NOMO-1 treated with DMSO at 0.1 percent for 48 hours (cell line): ENCODE measurements around the gene ADSS1.
"Not testable (repeated sequence)": the region's sequence is repeated elsewhere in the genome, so short reads cannot be mapped to it uniquely, and the experiment has no call there.

ENCODE experiments used
- DNase-seq: peaks from one replicate; lab custom pipeline; 2025; ENCODE audit not compliant: unreplicated experiment; lab: John Stamatoyannopoulos, UW

ADSS1 gene

GRCh38 chr14:104715871-104716270 is 8.2 kb upstream of the ADSS1 start:
- no peak for DNase-seq

GRCh38 chr14:104717137-104717536 is 6.9 kb upstream of the ADSS1 start:
- DNase-seq, result no peak

DNA sequence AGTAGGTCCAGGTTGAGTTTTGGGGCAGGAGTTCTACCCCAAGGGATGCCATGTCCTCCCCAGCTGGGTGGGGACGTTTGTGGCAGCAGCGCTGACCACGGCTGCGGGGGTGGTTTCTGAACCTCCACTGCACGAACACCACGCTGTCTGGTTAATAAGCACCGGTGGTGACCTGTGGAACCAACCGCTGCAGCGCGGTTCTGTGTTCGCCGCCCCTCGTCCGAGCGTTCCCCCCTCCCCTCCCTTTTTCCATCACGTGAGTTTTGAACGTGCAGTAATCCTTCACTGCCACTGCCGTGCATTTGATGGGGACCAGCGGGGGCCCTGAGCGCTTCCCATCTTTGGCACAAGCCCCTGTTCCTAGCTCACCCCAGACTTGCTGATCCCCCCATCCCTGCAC is 6.4 kb upstream of the ADSS1 start:
- no peak for DNase-seq

DNA sequence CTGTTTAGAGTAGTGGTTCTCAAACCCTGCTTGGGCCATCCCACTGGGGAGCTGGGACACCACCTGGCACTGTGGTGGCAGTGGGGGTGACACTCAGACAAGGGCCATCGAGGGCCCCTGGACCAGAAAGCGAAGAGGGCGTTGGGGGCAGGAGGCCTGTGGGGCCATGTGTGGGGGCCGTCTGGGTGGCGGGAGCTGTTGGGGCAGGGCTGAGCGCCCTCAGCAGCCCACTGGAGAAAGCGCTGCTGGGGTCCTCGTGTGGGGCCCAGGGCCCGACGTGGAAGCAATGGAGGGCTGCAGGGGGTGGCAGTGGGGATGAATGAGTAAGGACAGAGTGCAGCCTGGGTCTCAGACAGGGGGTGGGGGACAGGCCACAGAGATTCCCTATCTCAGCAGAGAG is 5.9 kb upstream of the ADSS1 start:
- DNase-seq, result no peak

DNA sequence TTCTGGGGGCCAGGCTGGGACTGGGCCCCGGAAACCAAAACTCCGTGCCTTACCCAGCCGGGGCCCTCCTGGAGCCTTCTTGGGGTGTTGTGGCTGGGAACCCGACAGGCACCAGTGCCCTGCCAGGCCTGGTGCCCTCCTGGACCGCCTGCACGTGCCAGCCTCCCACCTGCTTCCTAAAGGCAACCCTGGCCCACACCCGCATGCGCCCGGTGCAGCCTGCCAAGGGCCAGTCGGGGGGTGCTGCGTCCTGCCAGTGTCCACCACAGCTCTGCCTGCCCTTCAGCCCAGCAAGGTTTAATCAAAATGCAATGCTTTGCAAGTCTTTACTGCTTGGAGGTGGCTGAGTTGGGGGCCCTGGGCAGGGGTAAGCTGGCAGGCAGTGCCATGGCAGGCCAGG is 5.2 kb upstream of the ADSS1 start:
- DNase-seq, result no peak

- DNase-seq, result no peak
Observed at GRCh38 chr14:104719343-104719742, 4.7 kb upstream of the ADSS1 start.

DNA sequence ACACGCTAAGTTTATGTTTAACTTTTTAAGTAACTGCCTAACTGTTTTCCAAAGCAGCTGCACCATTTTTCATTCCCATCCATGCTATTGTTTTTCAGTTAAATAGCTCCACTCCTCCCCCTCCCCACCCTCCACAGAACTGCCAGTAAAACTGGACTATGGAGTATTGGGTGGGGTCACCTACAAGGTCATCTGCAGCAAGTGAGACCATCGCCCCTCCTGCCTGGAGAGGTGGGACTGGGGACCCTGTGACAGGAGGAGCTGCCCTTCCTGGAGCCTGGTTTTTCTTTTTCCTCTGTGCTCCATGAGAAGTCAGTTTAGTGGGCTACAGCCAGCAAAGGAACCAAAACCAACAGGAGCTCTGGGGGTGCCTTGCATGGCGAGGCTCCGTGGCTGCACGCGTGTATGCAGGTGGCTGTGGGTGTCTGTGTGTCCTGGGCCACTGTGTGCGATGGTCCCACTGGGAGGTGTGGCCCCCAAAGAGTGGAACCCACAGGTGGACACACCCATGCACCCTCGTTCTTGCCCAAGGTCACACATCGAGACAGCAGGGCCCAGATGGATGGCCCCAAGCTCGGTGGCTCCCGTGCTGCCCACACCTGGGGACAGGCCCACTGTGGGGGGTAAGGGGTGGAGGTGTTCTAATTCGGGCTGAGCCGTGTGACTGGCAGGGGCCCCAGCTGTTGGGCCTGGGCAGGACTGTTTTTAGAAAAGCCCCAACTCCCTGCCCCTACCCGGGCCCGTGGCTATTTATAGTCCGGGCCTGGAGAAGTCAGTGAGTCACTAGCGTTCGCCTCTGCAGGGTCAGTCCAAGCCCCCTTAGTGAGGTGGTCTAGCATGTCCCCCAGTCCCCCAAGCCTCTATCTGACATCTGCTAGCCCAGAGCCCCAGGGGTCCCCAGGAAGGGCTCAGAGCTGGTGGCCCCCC is 2.3 kb upstream of the ADSS1 start:
- no peak for DNase-seq

- DNase-seq, result peak; percentile 56
Observed at GRCh38 chr14:104722938-104723650, 935 bp upstream of the ADSS1 start.

DNA sequence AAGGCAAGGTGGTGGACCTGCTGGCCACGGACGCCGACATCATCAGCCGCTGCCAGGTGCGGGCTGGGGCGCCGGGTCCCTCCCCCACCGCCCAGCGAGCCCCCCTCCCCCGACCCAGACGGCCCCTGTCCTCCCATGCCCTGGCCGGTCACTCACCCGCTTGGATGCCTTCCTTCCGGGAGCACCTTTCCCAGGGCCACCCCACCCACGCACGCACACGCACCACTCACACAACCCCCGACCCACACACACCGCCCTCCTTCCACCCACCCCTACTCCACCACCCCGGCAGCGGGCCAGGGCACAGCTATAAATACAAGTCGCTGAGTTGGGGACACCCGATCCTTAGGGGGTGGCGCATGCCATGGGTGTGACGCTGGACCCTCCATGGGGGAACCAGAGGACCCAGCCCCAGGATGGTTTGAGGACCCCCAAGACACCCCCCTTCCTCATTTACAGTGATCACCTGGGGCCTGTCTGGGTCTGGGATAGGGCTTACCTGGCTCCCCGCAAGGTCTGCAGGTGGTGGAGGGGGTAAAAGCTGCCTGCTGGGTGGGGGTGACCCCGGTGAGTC is 465 bp downstream of the ADSS1 start:
- DNase-seq, result no peak

DNA sequence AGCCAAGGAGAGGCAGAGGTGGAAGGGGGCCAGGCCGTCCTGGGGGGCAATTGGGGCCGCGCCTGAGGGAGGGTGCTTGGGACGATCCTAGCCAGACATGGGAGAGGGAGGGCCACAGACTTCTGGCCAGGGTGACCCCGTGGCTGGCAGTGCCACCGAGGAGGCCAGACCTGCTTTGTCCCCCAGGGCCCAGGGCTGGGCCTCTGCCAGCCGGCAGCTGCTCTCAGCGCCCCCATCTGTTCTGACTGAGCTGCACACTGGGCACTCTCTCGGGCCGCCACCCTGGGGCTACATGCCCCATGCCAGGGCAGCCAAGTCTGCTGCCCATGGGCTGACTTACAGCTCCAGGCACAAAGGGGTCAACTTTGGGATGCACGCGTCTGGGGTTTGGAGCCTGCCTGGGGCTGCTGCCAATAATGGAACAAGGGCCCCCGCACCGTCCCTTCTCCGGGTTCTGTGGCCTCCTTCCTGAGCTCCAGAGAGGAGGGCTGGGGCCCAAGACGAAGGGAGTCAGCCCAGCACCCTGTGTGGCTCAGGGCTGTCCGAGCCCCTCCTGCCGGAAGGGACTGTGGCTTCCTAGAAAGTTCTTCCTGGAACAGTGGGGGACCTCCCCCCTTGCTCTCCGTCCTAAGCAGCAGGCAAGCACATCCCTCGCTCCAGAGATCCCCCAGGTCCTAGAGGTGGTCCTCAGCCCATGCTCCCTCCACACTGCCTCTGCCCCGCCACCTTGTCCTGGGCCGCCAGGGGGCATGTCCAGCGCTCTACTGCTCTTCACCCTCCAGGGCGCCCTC is 1.1 kb downstream of the ADSS1 start:
- DNase-seq, result no peak

DNA sequence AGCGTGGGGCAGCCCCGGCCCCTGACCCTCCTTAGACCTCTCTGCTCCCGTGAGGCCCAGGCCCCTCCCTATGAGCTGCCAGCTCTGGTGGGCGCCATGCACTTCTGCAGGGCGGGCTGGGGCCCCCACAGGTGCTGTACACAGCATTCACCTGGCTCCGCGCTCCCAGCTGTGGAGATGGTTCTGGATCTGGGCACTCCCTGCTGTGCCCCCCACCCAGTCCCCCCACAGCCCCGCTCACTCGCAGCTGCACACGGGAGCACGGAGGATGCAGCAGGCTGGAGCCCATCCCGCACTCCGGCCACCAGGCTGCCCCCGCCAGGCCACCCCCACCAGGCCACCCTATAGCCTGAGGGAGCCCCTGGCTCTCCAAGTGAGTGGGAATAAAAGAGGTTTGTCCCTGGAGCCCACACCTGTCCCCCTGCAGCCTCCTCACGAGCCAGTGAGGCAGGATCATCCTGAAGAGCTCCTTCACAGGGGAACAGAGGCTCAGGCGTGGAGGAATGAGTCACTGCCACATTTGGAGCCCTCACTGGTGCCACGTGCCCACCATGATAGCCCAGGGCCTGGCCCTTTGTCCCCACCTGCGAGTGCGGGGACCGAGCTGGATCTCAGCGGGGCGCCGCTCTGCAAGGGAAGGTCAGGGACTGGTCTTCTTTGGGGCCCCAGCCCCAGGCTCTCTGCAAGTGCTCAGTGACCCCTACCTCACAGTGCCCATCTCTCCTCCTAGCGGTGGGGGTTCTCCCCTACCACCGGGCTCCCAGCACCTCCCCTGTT is 1.9 kb downstream of the ADSS1 start:
- no peak for DNase-seq

GRCh38 chr14:104726600-104727451 is 2.8 kb downstream of the ADSS1 start:
- DNase-seq, result no peak

DNA sequence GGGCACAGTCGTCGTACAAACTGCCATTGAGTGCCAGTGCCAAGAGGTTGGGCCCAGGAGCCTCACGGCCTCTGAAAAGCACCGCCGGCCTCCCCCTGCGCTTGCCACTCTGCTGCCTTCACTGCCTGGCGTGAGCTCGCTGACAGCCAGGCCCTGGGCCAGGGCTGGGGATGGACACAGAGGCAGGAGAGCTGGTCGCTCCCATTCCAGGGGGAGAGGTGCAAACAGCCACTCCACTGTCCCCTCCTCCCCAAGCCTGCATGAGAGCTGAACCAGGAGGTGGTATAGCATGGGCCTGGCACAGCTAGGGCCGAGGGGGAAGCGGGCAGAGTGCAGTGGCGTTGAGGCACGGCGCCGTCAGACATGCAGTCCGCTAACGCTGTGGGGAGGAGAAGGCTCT is 4.6 kb downstream of the ADSS1 start:
- no peak for DNase-seq

GRCh38 chr14:104729176-104729834 is 5.3 kb downstream of the ADSS1 start:
- DNase-seq, result not testable (repeated sequence)

DNA sequence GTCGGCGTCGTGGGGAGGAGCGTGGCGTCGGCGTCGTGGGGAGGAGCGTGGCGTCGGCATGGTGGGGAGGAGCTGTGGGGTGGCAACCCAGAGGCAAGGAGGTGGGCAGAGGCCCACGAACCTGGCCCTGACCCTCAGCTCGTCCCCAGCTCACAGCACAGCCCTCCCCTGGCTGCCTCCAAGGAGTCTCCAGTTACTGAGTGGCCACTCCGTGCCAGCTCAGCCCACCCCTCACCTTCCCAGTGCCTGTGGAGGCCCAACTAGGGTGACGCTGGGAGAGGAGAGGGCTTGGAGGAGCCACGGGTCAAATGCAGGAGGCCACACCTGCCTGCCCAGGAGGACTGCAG is 5.8 kb downstream of the ADSS1 start:
- DNase-seq, result no peak

- no peak for DNase-seq
Observed at GRCh38 chr14:104730487-104730886, 6.5 kb downstream of the ADSS1 start.

DNA sequence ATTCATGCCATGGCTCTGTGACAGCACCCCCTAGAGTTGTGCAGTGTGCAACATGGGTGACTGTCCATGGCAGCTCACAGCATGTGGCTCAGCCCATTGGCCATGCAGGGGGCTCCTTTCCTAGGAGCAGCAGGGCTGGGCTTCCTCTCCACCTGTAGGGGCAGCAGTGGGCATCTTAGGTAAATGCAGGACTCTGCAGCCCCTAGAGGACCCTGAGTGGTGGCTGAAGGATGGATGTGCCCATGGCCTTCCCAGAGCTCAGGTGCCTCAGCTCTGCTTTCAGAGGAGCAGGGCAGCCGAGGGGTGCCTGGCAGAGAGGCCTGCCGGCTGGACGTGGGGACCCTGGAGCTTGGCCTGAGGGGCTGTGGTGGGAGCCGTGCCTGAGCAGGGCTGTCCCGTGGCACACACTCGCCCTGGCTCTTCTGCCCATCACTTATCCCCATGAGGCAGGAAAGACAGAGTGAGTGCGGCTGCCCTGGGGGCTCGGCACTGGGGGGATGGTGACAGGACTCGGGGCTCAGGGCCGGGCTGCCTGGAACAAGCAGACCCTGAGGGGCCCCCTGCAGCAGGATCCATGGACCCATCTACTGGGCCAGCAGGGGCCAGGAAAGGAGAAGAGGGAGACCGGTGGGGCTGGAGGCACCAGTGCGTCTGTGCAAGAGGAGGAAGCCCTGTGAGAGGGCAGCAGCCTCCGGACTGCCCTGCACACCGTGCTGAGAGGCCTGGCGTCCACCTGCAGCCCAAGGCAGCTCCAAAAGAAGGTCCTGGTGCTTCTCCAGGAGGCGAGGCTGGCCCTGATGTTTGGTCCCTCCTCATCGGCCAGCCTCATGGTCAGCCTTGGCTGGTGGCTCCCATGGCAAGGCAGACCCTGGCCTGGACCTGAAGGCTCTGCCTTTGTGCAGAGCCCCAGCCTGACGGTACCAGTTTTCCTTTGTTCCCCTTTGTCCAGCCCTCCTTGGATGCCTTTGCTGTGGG is 7.6 kb downstream of the ADSS1 start:
- DNase-seq, result no peak

- no peak for DNase-seq
Observed at GRCh38 chr14:104732355-104732804, 8.4 kb downstream of the ADSS1 start.
